K562 (cell line): ENCODE measurements around the gene COX6B2. TPM values are rescaled to one million over a fixed set of nuclear protein-coding genes. Genes with fewer than 3 reads are reported as not detected.
A peak's percentile ranks its signal among the peaks of the same experiment; 100 is the strongest.

ENCODE experiments used
- NR1H2 ChIP-seq: sonication (generic); formaldehyde crosslinking; IDR thresholded peaks from 2 replicates; pipeline ENCODE4 v1.4.0; 2020; ENCODE audit warnings: mild to moderate bottlenecking, missing genetic modification reagents
- POLR2G ChIP-seq: fragments of 200-400 bp; formaldehyde crosslinking; IDR thresholded peaks from 2 replicates; pipeline ENCODE4 v1.6.1; 2017; ENCODE audit warnings: low read depth, mild to moderate bottlenecking, antibody characterized with exemption, low read length, moderate library complexity
- SRSF9 ChIP-seq: fragments of 200-400 bp; formaldehyde crosslinking; IDR thresholded peaks from 2 replicates; pipeline ENCODE4 v1.6.1; 2017; ENCODE audit warnings: low read depth, low read length, borderline replicate concordance
- TBP ChIP-seq: optimal IDR thresholded peaks from 2 replicates; pipeline ENCODE3; 2011; ENCODE audit warnings: low read depth, low read length, improper control_type of control experiment
- ZNF282 ChIP-seq: sonication (generic); formaldehyde crosslinking; IDR thresholded peaks from 2 replicates; pipeline ENCODE4 v1.8.1; 2023; ENCODE audit warnings: missing genetic modification reagents
- ZNF436 ChIP-seq: fragments of 250-450, 450-650 bp; sonication (Bioruptor Pico); formaldehyde crosslinking; IDR thresholded peaks from 2 replicates; pipeline ENCODE4 v1.7.0; 2020; ENCODE audit warnings: mild to moderate bottlenecking
- polyA plus RNA-seq, 8 experiments: library from polyadenylated mRNA; depleted of rRNA in 4 of 8; stranded (reverse) in 5 of 8; unstranded in 3 of 8; fragments of >200 nt; fragmentation: Nextera tagmentation in 2 of 8; fragmentation: Illumina TruSeq in 1 of 8; extraction: Ambion mirVana in 2 of 8; extraction: Trizol in 1 of 8; gene quantifications; 2 replicates each; pipeline versions ENCODE4 v1.2.1 to v1.2.3, GENCODE V29; 2011 to 2014; ENCODE audit warnings: inconsistent platforms in 1 of 8, missing spikeins in 1 of 8
- total RNA-seq, 7 experiments: library from RNA; depleted of rRNA in 6 of 7; stranded (reverse); fragments of >200 nt in 6 of 7; fragmentation: Illumina TruSeq in 2 of 7; extraction: Trizol in 2 of 7; gene quantifications; 2 replicates each; pipeline versions ENCODE4 v1.2.1 to v1.2.3, GENCODE V29; 2011 to 2021; ENCODE audit warnings: low replicate concordance in 1 of 7
- TF ChIP-seq, protein P1 (sequence below): fragments of 450-650 bp; formaldehyde crosslinking; IDR thresholded peaks from 2 replicates; pipeline ENCODE4 v1.4.0; 2020; ENCODE audit warnings: mild to moderate bottlenecking, moderate library complexity
- TF ChIP-seq, protein P2 (sequence below): fragments of 450-650 bp; IDR thresholded peaks from 2 replicates; pipeline ENCODE4 v1.6.1; 2016; ENCODE audit warnings: low read depth
- TF ChIP-seq, protein P3 (sequence below): fragments of 200-800 bp; sonication (Bioruptor generic); IDR thresholded peaks from 2 replicates; pipeline ENCODE4 v1.6.1; 2017; ENCODE audit warnings: missing genetic modification characterization, missing compliant biosample characterization
- TF ChIP-seq, protein P4 (sequence below): fragments of 250-450 bp; sonication (Bioruptor Pico); IDR thresholded peaks from 2 replicates; pipeline ENCODE4 v1.8.0; 2022; ENCODE audit warnings: moderate library complexity, mild to moderate bottlenecking, inconsistent platforms

Gene COX6B2
- total and polyA plus RNA-seq, 9 of the 15 experiments (the other 6 are each of a cell fraction or from before 2014, with no cell fraction given) = 0.40 to 2.5 (median 0.83) TPM

DNA sequence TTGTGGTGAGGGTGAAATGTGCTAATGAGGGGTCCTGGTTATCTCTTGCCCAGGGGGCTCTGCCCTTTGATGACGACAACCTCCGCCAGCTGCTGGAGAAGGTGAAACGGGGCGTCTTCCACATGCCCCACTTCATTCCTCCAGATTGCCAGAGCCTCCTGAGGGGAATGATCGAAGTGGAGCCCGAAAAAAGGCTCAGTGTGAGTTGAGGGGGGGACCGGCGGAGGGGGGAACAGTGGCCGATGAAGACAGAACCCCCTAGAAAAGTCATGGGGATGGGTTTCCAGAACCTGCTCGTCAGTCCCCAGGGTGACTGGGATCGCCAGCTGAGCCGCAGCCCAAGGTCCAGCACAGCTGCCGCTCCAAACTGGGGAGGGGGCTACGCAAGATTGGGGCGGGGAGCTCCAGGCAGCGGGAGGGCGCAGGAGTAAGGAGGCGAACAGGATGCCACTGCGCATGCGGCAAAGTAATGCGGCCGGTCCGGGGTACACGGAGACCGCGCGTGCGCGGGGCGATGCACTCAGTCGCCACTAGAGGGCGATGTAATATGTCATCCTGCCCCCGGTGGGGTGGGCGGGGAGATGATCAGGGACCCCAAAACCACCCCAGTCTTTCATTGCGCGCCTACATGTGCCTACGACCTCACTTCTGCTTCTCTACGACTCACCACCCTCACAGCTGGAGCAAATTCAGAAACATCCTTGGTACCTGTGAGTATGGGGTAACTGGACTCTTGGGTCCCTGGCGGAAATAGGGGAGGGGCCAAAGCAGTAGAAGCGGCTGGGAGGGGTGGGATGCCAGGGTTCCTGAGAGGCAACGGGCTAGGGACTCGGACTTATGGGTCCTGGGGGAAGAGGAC, 52.8 kb downstream of the COX6B2 start (continued):
- TF ChIP-seq, protein P1, sequence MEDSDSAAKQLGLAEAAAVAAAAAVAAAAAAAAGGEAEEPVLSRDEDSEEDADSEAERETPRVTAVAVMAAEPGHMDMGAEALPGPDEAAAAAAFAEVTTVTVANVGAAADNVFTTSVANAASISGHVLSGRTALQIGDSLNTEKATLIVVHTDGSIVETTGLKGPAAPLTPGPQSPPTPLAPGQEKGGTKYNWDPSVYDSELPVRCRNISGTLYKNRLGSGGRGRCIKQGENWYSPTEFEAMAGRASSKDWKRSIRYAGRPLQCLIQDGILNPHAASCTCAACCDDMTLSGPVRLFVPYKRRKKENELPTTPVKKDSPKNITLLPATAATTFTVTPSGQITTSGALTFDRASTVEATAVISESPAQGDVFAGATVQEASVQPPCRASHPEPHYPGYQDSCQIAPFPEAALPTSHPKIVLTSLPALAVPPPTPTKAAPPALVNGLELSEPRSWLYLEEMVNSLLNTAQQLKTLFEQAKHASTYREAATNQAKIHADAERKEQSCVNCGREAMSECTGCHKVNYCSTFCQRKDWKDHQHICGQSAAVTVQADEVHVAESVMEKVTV (CRISPR knock-in tag) = 0 out of 2 replicates have a peak, but pooled peaks have one; percentile 19
- peak; percentile 56 for TF ChIP-seq TBP
- TF ChIP-seq, protein P2, sequence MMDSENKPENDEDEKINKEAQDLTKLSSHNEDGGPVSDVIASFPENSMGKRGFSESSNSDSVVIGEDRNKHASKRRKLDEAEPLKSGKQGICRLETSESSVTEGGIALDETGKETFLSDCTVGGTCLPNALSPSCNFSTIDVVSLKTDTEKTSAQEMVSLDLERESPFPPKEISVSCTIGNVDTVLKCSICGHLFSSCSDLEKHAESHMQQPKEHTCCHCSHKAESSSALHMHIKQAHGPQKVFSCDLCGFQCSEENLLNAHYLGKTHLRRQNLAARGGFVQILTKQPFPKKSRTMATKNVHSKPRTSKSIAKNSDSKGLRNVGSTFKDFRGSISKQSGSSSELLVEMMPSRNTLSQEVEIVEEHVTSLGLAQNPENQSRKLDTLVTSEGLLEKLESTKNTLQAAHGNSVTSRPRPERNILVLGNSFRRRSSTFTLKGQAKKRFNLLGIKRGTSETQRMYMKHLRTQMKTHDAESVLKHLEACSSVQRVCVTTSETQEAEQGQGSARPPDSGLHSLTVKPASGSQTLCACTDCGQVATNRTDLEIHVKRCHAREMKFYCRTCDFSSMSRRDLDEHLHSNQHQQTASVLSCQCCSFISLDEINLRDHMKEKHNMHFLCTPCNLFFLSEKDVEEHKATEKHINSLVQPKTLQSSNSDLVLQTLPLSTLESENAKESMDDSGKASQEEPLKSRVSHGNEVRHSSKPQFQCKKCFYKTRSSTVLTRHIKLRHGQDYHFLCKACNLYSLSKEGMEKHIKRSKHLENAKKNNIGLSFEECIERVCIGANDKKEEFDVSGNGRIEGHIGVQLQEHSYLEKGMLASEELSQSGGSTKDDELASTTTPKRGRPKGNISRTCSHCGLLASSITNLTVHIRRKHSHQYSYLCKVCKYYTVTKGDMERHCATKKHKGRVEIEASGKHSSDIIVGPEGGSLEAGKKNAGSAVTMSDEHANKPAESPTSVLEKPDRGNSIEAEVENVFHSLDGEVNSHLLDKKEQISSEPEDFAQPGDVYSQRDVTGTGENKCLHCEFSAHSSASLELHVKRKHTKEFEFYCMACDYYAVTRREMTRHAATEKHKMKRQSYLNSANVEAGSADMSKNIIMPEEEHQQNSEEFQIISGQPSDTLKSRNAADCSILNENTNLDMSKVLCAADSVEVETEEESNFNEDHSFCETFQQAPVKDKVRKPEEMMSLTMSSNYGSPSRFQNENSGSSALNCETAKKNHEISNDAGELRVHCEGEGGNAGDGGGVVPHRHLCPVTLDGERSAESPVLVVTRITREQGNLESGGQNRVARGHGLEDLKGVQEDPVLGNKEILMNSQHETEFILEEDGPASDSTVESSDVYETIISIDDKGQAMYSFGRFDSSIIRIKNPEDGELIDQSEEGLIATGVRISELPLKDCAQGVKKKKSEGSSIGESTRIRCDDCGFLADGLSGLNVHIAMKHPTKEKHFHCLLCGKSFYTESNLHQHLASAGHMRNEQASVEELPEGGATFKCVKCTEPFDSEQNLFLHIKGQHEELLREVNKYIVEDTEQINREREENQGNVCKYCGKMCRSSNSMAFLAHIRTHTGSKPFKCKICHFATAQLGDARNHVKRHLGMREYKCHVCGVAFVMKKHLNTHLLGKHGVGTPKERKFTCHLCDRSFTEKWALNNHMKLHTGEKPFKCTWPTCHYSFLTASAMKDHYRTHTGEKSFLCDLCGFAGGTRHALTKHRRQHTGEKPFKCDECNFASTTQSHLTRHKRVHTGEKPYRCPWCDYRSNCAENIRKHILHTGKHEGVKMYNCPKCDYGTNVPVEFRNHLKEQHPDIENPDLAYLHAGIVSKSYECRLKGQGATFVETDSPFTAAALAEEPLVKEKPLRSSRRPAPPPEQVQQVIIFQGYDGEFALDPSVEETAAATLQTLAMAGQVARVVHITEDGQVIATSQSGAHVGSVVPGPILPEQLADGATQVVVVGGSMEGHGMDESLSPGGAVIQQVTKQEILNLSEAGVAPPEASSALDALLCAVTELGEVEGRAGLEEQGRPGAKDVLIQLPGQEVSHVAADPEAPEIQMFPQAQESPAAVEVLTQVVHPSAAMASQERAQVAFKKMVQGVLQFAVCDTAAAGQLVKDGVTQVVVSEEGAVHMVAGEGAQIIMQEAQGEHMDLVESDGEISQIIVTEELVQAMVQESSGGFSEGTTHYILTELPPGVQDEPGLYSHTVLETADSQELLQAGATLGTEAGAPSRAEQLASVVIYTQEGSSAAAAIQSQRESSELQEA = no peak
- TF ChIP-seq, protein P3, sequence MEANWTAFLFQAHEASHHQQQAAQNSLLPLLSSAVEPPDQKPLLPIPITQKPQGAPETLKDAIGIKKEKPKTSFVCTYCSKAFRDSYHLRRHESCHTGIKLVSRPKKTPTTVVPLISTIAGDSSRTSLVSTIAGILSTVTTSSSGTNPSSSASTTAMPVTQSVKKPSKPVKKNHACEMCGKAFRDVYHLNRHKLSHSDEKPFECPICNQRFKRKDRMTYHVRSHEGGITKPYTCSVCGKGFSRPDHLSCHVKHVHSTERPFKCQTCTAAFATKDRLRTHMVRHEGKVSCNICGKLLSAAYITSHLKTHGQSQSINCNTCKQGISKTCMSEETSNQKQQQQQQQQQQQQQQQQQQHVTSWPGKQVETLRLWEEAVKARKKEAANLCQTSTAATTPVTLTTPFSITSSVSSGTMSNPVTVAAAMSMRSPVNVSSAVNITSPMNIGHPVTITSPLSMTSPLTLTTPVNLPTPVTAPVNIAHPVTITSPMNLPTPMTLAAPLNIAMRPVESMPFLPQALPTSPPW = peak; percentile 74
- no peak for TF ChIP-seq SRSF9
- TF ChIP-seq ZNF282 (CRISPR knock-in tag) = no peak
- TF ChIP-seq, protein P4, sequence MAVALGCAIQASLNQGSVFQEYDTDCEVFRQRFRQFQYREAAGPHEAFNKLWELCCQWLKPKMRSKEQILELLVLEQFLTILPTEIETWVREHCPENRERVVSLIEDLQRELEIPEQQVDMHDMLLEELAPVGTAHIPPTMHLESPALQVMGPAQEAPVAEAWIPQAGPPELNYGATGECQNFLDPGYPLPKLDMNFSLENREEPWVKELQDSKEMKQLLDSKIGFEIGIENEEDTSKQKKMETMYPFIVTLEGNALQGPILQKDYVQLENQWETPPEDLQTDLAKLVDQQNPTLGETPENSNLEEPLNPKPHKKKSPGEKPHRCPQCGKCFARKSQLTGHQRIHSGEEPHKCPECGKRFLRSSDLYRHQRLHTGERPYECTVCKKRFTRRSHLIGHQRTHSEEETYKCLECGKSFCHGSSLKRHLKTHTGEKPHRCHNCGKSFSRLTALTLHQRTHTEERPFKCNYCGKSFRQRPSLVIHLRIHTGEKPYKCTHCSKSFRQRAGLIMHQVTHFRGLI (CRISPR knock-in tag) = no peak
- no peak for TF ChIP-seq ZNF436
- no peak for TF ChIP-seq NR1H2 (CRISPR knock-in tag)
- peak; percentile 56; the same call in 1 of the 2 replicates for TF ChIP-seq POLR2G
